HCT116 (cell line): ENCODE data around the gene DHCR7. TPM values are rescaled to one million over a fixed set of nuclear protein-coding genes. Genes with fewer than 3 reads are reported as not detected.

Experiments used
- ATAC-seq: fragments of 200-7000 bp; cut with Tn5 transposase; 2 replicates; pipeline ENCODE4 v1.9.1; 2020; ENCODE audit warnings: mild to moderate bottlenecking, moderate library complexity
- BruUV-seq: library from RNA; stranded (reverse); fragments of 400-500 nt; replicated peaks from 2 replicates; lab custom pipeline; 2021; lab: Mats Ljungman, UMichigan
- CTCF ChIA-PET: fragments of 300-600 bp; sonication (Branson Sonifier 250); formaldehyde crosslinking; loops from one replicate; lab custom pipeline; 2021; ENCODE audit warnings: antibody characterized with exemption; lab: Charles Lee
- POLR2A ChIA-PET: fragments of 300-600, 350-600 bp; sonication (Branson Sonifier 250); formaldehyde crosslinking; loops from one replicate; lab custom pipeline; 2021; ENCODE audit warnings: antibody characterized with exemption; lab: Charles Lee
- RAD21 ChIA-PET, 2 experiments: fragments of 300-600 bp; sonication (Branson Sonifier 250); formaldehyde crosslinking; loops; one replicate each; lab custom pipeline; 2023; ENCODE audit warnings: low total read pairs in 2 of 2; ENCODE audit not compliant: uncharacterized antibody in 2 of 2, unreplicated experiment in 2 of 2, low non-redundant PET in 1 of 2; lab: Charles Lee
- DNase-seq: peaks from one replicate; pipeline ENCODE4 v3.0.0-alpha.2; 2010; ENCODE audit warnings: low read depth, low spot score
- H2AFZ ChIP-seq: fragments of 200-600 bp; shearing (Covaris generic), sonication (generic); 2 replicates; pipeline ENCODE4 v1.6.1; 2017; ENCODE audit warnings: low read depth, mixed run types, mixed read lengths, antibody characterized with exemption, low read length; ENCODE audit not compliant: poor library complexity, severe bottlenecking
- H3K27ac ChIP-seq: 2 replicates; pipeline ENCODE4 v1.5.1; 2012; ENCODE audit warnings: low read depth, low read length
- H3K27me3 ChIP-seq: fragments of 200-600 bp; sonication (generic); 2 replicates; pipeline ENCODE4 v1.6.1; 2016; ENCODE audit warnings: mixed run types, low read length, mixed read lengths; ENCODE audit not compliant: insufficient read depth
- H3K36me3 ChIP-seq, 2 experiments: fragments of 200-500 bp in 1 of 2; fragments of 200-600 bp in 1 of 2; sonication (Bioruptor generic) in 1 of 2; sonication (generic) in 1 of 2; 2 replicates each; pipeline versions ENCODE4 v1.5.1 to v1.6.1; 2014 to 2016; ENCODE audit warnings: low read length in 2 of 2, inconsistent platforms in 1 of 2, mixed read lengths in 1 of 2, mixed run types in 1 of 2; ENCODE audit not compliant: insufficient read depth in 2 of 2, control insufficient read depth in 1 of 2
- H3K4me1 ChIP-seq, 2 experiments: fragments of 200-600 bp in 1 of 2; sonication (generic) in 1 of 2; 2 replicates each; pipeline versions ENCODE4 v1.5.1 to v1.6.1; 2012 to 2017; ENCODE audit warnings: low read length in 2 of 2, inconsistent platforms in 1 of 2, mild to moderate bottlenecking in 1 of 2, mixed read lengths in 1 of 2, mixed run types in 1 of 2, moderate library complexity in 1 of 2; ENCODE audit not compliant: insufficient read depth in 2 of 2, control insufficient read depth in 1 of 2
- H3K4me2 ChIP-seq: fragments of 200-600 bp; sonication (generic); 2 replicates; pipeline ENCODE4 v1.6.1; 2017; ENCODE audit warnings: mixed run types, low read length, mixed read lengths
- H3K4me3 ChIP-seq, 2 experiments: fragments of 200-600 bp in 1 of 2; sonication (generic) in 1 of 2; replicated peaks in 1 of 2; 2 replicates each; pipeline ENCODE4 v1.5.1; 2011 to 2016; ENCODE audit warnings: low read length in 2 of 2, control low read depth in 1 of 2, low read depth in 1 of 2, mild to moderate bottlenecking in 1 of 2, mixed read lengths in 1 of 2, mixed run types in 1 of 2
- H3K79me2 ChIP-seq: fragments of 200-600 bp; sonication (generic); 2 replicates; pipeline ENCODE4 v1.6.1; 2017; ENCODE audit warnings: mild to moderate bottlenecking, mixed run types, low read length, moderate library complexity, mixed read lengths; ENCODE audit not compliant: insufficient read depth
- H3K9ac ChIP-seq: fragments of 200-600 bp; sonication (generic); 2 replicates; pipeline ENCODE4 v1.6.1; 2016; ENCODE audit warnings: low read length, mixed read lengths
- H3K9me2 ChIP-seq: fragments of 200-600 bp; sonication (generic), shearing (Covaris generic); 2 replicates; pipeline ENCODE4 v1.6.1; 2017; ENCODE audit warnings: mixed run types, mild to moderate bottlenecking, moderate library complexity; ENCODE audit not compliant: insufficient read depth
- H3K9me3 ChIP-seq, 2 experiments: fragments of 200-500 bp in 1 of 2; fragments of 200-600 bp in 1 of 2; sonication (Bioruptor generic) in 1 of 2; sonication (generic) in 1 of 2; 2 replicates each; pipeline ENCODE4 v1.6.1; 2014 to 2017; ENCODE audit warnings: low read length in 2 of 2, mixed read lengths in 2 of 2, inconsistent platforms in 1 of 2, low read depth in 1 of 2, mild to moderate bottlenecking in 1 of 2, mixed run types in 1 of 2, moderate library complexity in 1 of 2; ENCODE audit not compliant: control insufficient read depth in 1 of 2, insufficient read depth in 1 of 2
- H4K20me1 ChIP-seq: fragments of 200-600 bp; sonication (generic), shearing (Covaris generic); 2 replicates; pipeline ENCODE4 v1.6.1; 2017; ENCODE audit warnings: mixed run types, mild to moderate bottlenecking, moderate library complexity; ENCODE audit not compliant: insufficient read depth
- CBX3 ChIP-seq: IDR thresholded peaks from 2 replicates; pipeline ENCODE4 v1.6.1; 2012; ENCODE audit warnings: low read depth
- CEBPB ChIP-seq: IDR thresholded peaks from 2 replicates; pipeline ENCODE4 v1.6.1; 2012; ENCODE audit warnings: low read depth
- EGR1 ChIP-seq: IDR thresholded peaks from 2 replicates; pipeline ENCODE4 v1.6.1; 2012; ENCODE audit warnings: low read depth
- ELF1 ChIP-seq: IDR thresholded peaks from 2 replicates; pipeline ENCODE4 v1.6.1; 2012; ENCODE audit warnings: low read depth, borderline replicate concordance
- EZH2 ChIP-seq: fragments of 200-600 bp; sonication (generic); IDR thresholded peaks from 2 replicates; pipeline ENCODE4 v1.6.1; 2017; ENCODE audit warnings: antibody characterized with exemption, mixed run types
- EZH2phosphoT487 ChIP-seq: fragments of 200-600 bp; IDR thresholded peaks from 2 replicates; pipeline ENCODE4 v1.6.1; 2018; ENCODE audit warnings: antibody characterized with exemption, borderline replicate concordance
- FOSL1 ChIP-seq: IDR thresholded peaks from 2 replicates; pipeline ENCODE4 v1.6.1; 2012; ENCODE audit warnings: low read depth
- POLR2A ChIP-seq: IDR thresholded peaks from 2 replicates; pipeline ENCODE4 v1.7.0; 2011; ENCODE audit warnings: borderline replicate concordance; ENCODE audit not compliant: insufficient read depth, insufficient read length; ENCODE audit errors: extremely low read depth
- POLR2AphosphoS5 ChIP-seq: IDR thresholded peaks from 2 replicates; pipeline ENCODE4 v1.6.1; 2011; ENCODE audit warnings: mild to moderate bottlenecking, low read depth, low read length, moderate library complexity
- RAD21 ChIP-seq: IDR thresholded peaks from 2 replicates; pipeline ENCODE4 v1.6.1; 2012; ENCODE audit warnings: low read depth, mild to moderate bottlenecking
- SIN3A ChIP-seq: IDR thresholded peaks from 2 replicates; pipeline ENCODE4 v1.6.1; 2012; ENCODE audit warnings: low read depth
- SP1 ChIP-seq: IDR thresholded peaks from 2 replicates; pipeline ENCODE4 v1.6.1; 2012; ENCODE audit warnings: low read depth
- SRF ChIP-seq: IDR thresholded peaks from 2 replicates; pipeline ENCODE4 v1.6.1; 2012; ENCODE audit warnings: low read depth
- TCF7L2 ChIP-seq: IDR thresholded peaks from 2 replicates; pipeline ENCODE4 v1.7.0; 2011; ENCODE audit warnings: borderline replicate concordance, inconsistent platforms; ENCODE audit not compliant: insufficient read depth, insufficient read length; ENCODE audit errors: extremely low read depth
- intact Hi-C: fragments of 100-400 bp; cut with micrococcal nuclease; formaldehyde crosslinking; loops from 2 replicates; pipeline ENCODE4 v1.10.0; 2022
- total RNA-seq: library from RNA; stranded (reverse); gene quantifications from one replicate; pipeline ENCODE4 v1.2.1, GENCODE V29; 2021; ENCODE audit not compliant: unreplicated experiment
- TF ChIP-seq, protein P1 (sequence below): IDR thresholded peaks from 2 replicates; pipeline ENCODE4 v1.6.1; 2012
- TF ChIP-seq, protein P2 (sequence below): IDR thresholded peaks from 2 replicates; pipeline ENCODE4 v1.6.1; 2012

Gene DHCR7
- total RNA-seq, 1 experiment from 2014 or later = 115 TPM

DNA sequence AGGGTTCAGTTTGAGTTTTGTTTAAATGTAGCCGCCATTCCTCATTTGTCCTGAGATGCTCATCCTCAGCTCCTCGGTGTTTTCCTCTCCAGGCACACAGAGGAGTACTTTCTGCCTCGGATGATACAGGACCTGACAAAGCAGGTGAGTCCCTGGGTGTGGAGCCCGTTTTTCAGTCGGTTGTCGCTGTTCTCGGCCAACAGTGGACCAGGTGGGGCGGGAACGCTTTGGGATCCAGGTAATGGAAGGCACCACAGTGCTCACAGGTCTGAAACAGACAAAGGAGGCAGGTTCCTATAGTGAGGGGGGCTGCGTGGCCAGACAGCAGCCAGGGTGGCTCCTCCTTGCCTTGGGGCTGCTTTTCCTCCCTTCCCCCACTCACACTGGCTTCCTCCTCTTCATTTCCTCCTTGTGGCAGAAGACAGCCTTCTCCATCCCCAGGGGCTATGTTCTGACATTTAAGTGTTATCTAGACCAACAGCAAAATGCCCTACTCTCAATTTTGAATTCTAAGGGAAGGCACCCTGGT lies 24.2 kb upstream of the DHCR7 start:
- CTCF ChIA-PET = no interaction called here
- POLR2A ChIA-PET = no interaction called here
- Histone ChIP-seq H3K4me3 (no peak overlapping the region), H3K9ac (no peak overlapping the region), H3K79me2 (no peaks in the 10 kb centered on the region), H3K9me3 (no peaks in the 10 kb centered on the region), H3K4me1 (no peaks in the 10 kb centered on the region), H3K4me2 (no peak overlapping the region), H3K27ac (no peak overlapping the region), H4K20me1 (no peaks in the 10 kb centered on the region), H3K9me2 (no peaks in the 10 kb centered on the region), H2AFZ (no peak overlapping the region), H3K27me3 (no peaks in the 10 kb centered on the region), H3K36me3 (peaks cover 0 to 5% of the 10 kb centered on the region in 2 experiments; a peak in 1 of 4 replicates)
- intact Hi-C loops = no loop called here
- DNase-seq = no peak
- RAD21 ChIA-PET = no interaction called here
- ATAC-seq = no peak
- no TSS peak for BruUV-seq
- no peak for TF ChIP-seq POLR2A
- TF ChIP-seq, protein P1, sequence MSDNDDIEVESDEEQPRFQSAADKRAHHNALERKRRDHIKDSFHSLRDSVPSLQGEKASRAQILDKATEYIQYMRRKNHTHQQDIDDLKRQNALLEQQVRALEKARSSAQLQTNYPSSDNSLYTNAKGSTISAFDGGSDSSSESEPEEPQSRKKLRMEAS = no peak
- TF ChIP-seq EZH2 = no peak
- TF ChIP-seq SIN3A = no peak
- TF ChIP-seq EGR1 = no peak
- TF ChIP-seq ELF1 = no peak
- no peak for TF ChIP-seq SP1
- TF ChIP-seq RAD21 = no peak
- no peak for TF ChIP-seq EZH2phosphoT487
- TF ChIP-seq POLR2AphosphoS5 = no peak

DNA sequence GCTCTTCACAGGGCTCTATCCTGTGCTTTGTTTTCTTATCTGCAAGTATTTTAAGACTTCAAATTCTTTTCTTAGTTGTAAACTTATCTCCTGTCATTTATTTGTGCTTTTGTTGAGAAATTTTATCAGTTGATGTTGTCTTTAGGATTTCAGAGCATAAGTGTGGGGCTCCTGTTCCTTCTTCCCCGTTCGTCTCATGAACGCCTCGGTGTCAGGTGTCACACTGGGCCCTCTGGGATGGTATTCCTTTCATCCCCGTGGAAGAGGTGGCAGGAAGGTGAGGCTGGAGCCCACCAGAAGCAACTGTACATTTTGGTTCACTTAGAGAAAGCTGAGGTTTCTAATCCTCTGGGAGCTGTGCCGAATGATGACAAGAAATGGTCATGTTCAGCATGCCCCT lies 22.8 kb upstream of the DHCR7 start:
- BruUV-seq = no TSS peak
- DNase-seq = no peak
- POLR2A ChIA-PET = no interaction called here
- H3K4me2 ChIP-seq = no peak overlapping the region
- ATAC-seq = no peak
- intact Hi-C loops = no loop called here
- H3K79me2 ChIP-seq = no peaks in the 10 kb centered on the region
- TF ChIP-seq RAD21 (no peak), CBX3 (no peak), SIN3A (no peak), POLR2AphosphoS5 (no peak), SRF (no peak), TCF7L2 (no peak), FOSL1 (no peak), CEBPB (no peak)
- TF ChIP-seq, protein P2, sequence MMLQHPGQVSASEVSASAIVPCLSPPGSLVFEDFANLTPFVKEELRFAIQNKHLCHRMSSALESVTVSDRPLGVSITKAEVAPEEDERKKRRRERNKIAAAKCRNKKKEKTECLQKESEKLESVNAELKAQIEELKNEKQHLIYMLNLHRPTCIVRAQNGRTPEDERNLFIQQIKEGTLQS = no peak
- TF ChIP-seq, protein P1 = no peak
- CTCF ChIA-PET = no interaction called here
- no peaks in the 10 kb centered on the region for H3K9me3 ChIP-seq
- H3K4me3 ChIP-seq = no peak overlapping the region
- no peak overlapping the region for H3K27ac ChIP-seq
- H3K9me2 ChIP-seq = no peaks in the 10 kb centered on the region
- no peaks in the 10 kb centered on the region for H3K27me3 ChIP-seq
- RAD21 ChIA-PET = no interaction called here
- H4K20me1 ChIP-seq = no peaks in the 10 kb centered on the region
- H3K9ac ChIP-seq = no peak overlapping the region
- H2AFZ ChIP-seq = no peak overlapping the region
- peaks cover 0 to 10% of the 10 kb centered on the region in 2 experiments; a peak in 2 of 4 replicates for H3K36me3 ChIP-seq
- H3K4me1 ChIP-seq = no peaks in the 10 kb centered on the region
